ENCODE data around the gene CYP4F8.
"Not testable (repeated sequence)": the region's sequence is repeated elsewhere in the genome, so short reads cannot be mapped to it uniquely, and the experiment has no call there.

CYP4F8 gene

GRCh38 chr19:15614507-15615379 lies at the start of gene CYP4F8:
Gene CYP4F8 (plus strand): TSS chr19:15615218. CDS start chr19:15615617, 399 bp downstream.
- no peak for DNase-seq

GRCh38 chr19:15570420-15570819 lies 44.6 kb upstream of the CYP4F8 start:
- DNase-seq = no peak

GRCh38 chr19:15575406-15575805 lies 39.6 kb upstream of the CYP4F8 start:
- DNase-seq = no peak

- DNase-seq = no peak
Observed at GRCh38 chr19:15576526-15577156, 38.4 kb upstream of the CYP4F8 start.

GRCh38 chr19:15577184-15577771 lies 37.7 kb upstream of the CYP4F8 start:
- no peak for DNase-seq

- no peak for DNase-seq
Observed at GRCh38 chr19:15583346-15583745, 31.7 kb upstream of the CYP4F8 start.

- no peak for DNase-seq
Observed at GRCh38 chr19:15584095-15584494, 30.9 kb upstream of the CYP4F8 start.

GRCh38 chr19:15584541-15585115 lies 30.4 kb upstream of the CYP4F8 start:
- DNase-seq = peak; percentile 31

GRCh38 chr19:15587663-15588062 lies 27.4 kb upstream of the CYP4F8 start:
- no peak for DNase-seq

GRCh38 chr19:15588265-15588664 lies 26.8 kb upstream of the CYP4F8 start:
- no peak for DNase-seq

GRCh38 chr19:15589760-15590451 lies 25.1 kb upstream of the CYP4F8 start:
- DNase-seq = no peak

- no peak for DNase-seq
Observed at GRCh38 chr19:15591796-15592195, 23.2 kb upstream of the CYP4F8 start.

GRCh38 chr19:15592506-15592905 lies 22.5 kb upstream of the CYP4F8 start:
- DNase-seq = not testable (repeated sequence)

GRCh38 chr19:15593766-15594165 lies 21.3 kb upstream of the CYP4F8 start:
- not testable (repeated sequence) for DNase-seq

- DNase-seq = no peak
Observed at GRCh38 chr19:15595069-15595468, 19.9 kb upstream of the CYP4F8 start.

GRCh38 chr19:15607978-15608925 lies 6.8 kb upstream of the CYP4F8 start:
- DNase-seq = not testable (repeated sequence)

- no peak for DNase-seq
Observed at GRCh38 chr19:15609261-15609660, 5.8 kb upstream of the CYP4F8 start.

- DNase-seq = no peak
Observed at GRCh38 chr19:15612342-15612741, 2.7 kb upstream of the CYP4F8 start.

GRCh38 chr19:15613338-15613737 lies 1.7 kb upstream of the CYP4F8 start:
- DNase-seq = no peak

GRCh38 chr19:15615526-15615925 lies 508 bp downstream of the CYP4F8 start:
- DNase-seq = no peak

- no peak for DNase-seq
Observed at GRCh38 chr19:15616183-15616582, 1.2 kb downstream of the CYP4F8 start.

All from SHP77 treated with DMSO at 0.1 percent for 48 hours (cell line).